DND-41 (cell line): ENCODE results near the gene COPS9.

ENCODE experiments used
- ATAC-seq: fragments of 200-7000 bp; cut with Tn5 transposase; 3 replicates; pipeline ENCODE4 v1.9.1; 2021; ENCODE audit warnings: low read depth; ENCODE audit not compliant: insufficient read depth
- DNase-seq: peaks from one replicate; pipeline ENCODE4 v3.0.0-alpha.2; 2020
- H2AFZ ChIP-seq: 2 replicates; pipeline ENCODE4 v1.6.0; 2012; ENCODE audit warnings: low read depth, low read length
- H3K27ac ChIP-seq: 2 replicates; pipeline ENCODE4 v1.5.1; 2012; ENCODE audit warnings: low read length, inconsistent platforms
- H3K27me3 ChIP-seq: fragments of 200-600 bp; sonication (generic); 2 replicates; pipeline ENCODE4 v1.6.0; 2012; ENCODE audit warnings: low read length, mild to moderate bottlenecking, inconsistent platforms; ENCODE audit not compliant: insufficient read depth, poor library complexity
- H3K36me3 ChIP-seq: 2 replicates; pipeline ENCODE4 v1.5.1; 2012; ENCODE audit warnings: low read length, inconsistent platforms; ENCODE audit not compliant: insufficient read depth
- H3K4me1 ChIP-seq: 2 replicates; pipeline ENCODE4 v1.5.1; 2012; ENCODE audit warnings: mild to moderate bottlenecking, low read length; ENCODE audit not compliant: insufficient read depth
- H3K4me2 ChIP-seq: 2 replicates; pipeline ENCODE4 v1.6.0; 2012; ENCODE audit warnings: mild to moderate bottlenecking, moderate library complexity, low read length, inconsistent platforms; ENCODE audit not compliant: insufficient read depth
- H3K4me3 ChIP-seq, 2 experiments: fragments of 200-600 bp in 1 of 2; shearing (Covaris generic) in 1 of 2; 2 replicates each; pipeline ENCODE4 v1.5.1; 2012 to 2016; ENCODE audit warnings: inconsistent platforms in 2 of 2, low read length in 2 of 2, mild to moderate bottlenecking in 2 of 2, low read depth in 1 of 2, moderate library complexity in 1 of 2
- H3K79me2 ChIP-seq: 2 replicates; pipeline ENCODE4 v1.6.0; 2012; ENCODE audit warnings: low read length, inconsistent platforms; ENCODE audit not compliant: insufficient read depth
- H3K9ac ChIP-seq: 2 replicates; pipeline ENCODE4 v1.6.0; 2012; ENCODE audit warnings: low read depth, mild to moderate bottlenecking, inconsistent platforms, low read length, moderate library complexity
- H3K9me3 ChIP-seq: 2 replicates; pipeline ENCODE4 v1.5.1; 2012; ENCODE audit warnings: low read length, moderate library complexity, mild to moderate bottlenecking, inconsistent platforms; ENCODE audit not compliant: insufficient read depth, severe bottlenecking
- H4K20me1 ChIP-seq: 2 replicates; pipeline ENCODE4 v1.6.0; 2012; ENCODE audit warnings: low read length; ENCODE audit not compliant: insufficient read depth
- CTCF ChIP-seq: IDR thresholded peaks from 2 replicates; pipeline ENCODE4 v1.5.1; 2012; ENCODE audit warnings: borderline replicate concordance, low read length, moderate library complexity, mild to moderate bottlenecking; ENCODE audit not compliant: poor library complexity, severe bottlenecking; ENCODE audit errors: extremely low read depth
- EZH2 ChIP-seq: IDR thresholded peaks from 3 replicates; pipeline ENCODE4 v1.6.1; 2012; ENCODE audit warnings: borderline replicate concordance, low read depth, mild to moderate bottlenecking, moderate library complexity, low read length, inconsistent platforms; ENCODE audit not compliant: severe bottlenecking

COPS9 gene

GRCh38 chr2:240139666-240140393, 3.7 kb upstream of the COPS9 start:
- no peak for ATAC-seq
- Histone ChIP-seq H3K4me3 (no peak overlapping the region), H3K36me3 (no peaks in the 10 kb centered on the region), H3K27me3 (peaks cover 4% of the 10 kb centered on the region), H3K9ac (no peak overlapping the region), H2AFZ (no peak overlapping the region), H3K4me1 (peaks cover 26% of the 10 kb centered on the region), H3K79me2 (peaks cover 18% of the 10 kb centered on the region), H3K27ac (no peak overlapping the region), H3K4me2 (no peak overlapping the region), H4K20me1 (peaks cover 15% of the 10 kb centered on the region), H3K9me3 (no peaks in the 10 kb centered on the region)
- DNase-seq = no peak
- TF ChIP-seq CTCF (no peak), EZH2 (no peak)

- TF ChIP-seq EZH2 (no peak), CTCF (no peak)
- Histone ChIP-seq H3K4me3 (no peak overlapping the region), H3K36me3 (0 out of 2 replicates have a peak, but pooled peaks cover 3% of the 10 kb centered on the region), H3K4me1 (peaks cover 34% of the 10 kb centered on the region), H3K9ac (no peak overlapping the region), H2AFZ (no peak overlapping the region), H3K79me2 (peaks cover 26% of the 10 kb centered on the region), H4K20me1 (peaks cover 20% of the 10 kb centered on the region), H3K4me2 (no peak overlapping the region), H3K27ac (no peak overlapping the region), H3K9me3 (no peaks in the 10 kb centered on the region), H3K27me3 (peaks cover 4% of the 10 kb centered on the region)
- no peak for ATAC-seq
- DNase-seq = no peak
Observed at GRCh38 chr2:240139011-240139441, 2.9 kb upstream of the COPS9 start.

- DNase-seq (no peak), ATAC-seq (no peak)
- Histone ChIP-seq H3K27me3 (peaks cover 4% of the 10 kb centered on the region), H2AFZ (no peak overlapping the region), H4K20me1 (peaks cover 19% of the 10 kb centered on the region), H3K4me3 (no peak overlapping the region), H3K27ac (no peak overlapping the region), H3K36me3 (peaks cover 8% of the 10 kb centered on the region), H3K4me2 (no peak overlapping the region), H3K4me1 (peaks cover 28% of the 10 kb centered on the region), H3K9ac (no peak overlapping the region), H3K79me2 (peaks cover 32% of the 10 kb centered on the region), H3K9me3 (no peaks in the 10 kb centered on the region)
- no peak for TF ChIP-seq EZH2
- TF ChIP-seq CTCF = peak; percentile 6
Observed at GRCh38 chr2:240138254-240138984, 2.3 kb upstream of the COPS9 start.
